NCI-H460 (cell line): ENCODE measurements around the gene AZGP1. TPM values are rescaled to one million over a fixed set of nuclear protein-coding genes. Genes with fewer than 3 reads are reported as not detected.
"Not testable (repeated sequence)": the region's sequence is repeated elsewhere in the genome, so short reads cannot be mapped to it uniquely, and the experiment has no call there.

ENCODE experiments used
- DNase-seq: peaks from one replicate; pipeline ENCODE4 v3.0.0-alpha.2; 2016; ENCODE audit warnings: low read depth; ENCODE audit errors: extremely low read depth
- polyA plus RNA-seq: library from polyadenylated mRNA; depleted of rRNA; stranded (reverse); fragments of >200 nt; gene quantifications from 2 replicates; pipeline ENCODE4 v1.2.3, GENCODE V29; 2014; cell fraction: nucleus; rRNA removed
- total RNA-seq: library from RNA; depleted of rRNA; stranded (reverse); fragments of >200 nt; shearing (Covaris generic); gene quantifications from 2 replicates; pipeline ENCODE4 v1.2.3, GENCODE V29; 2014; rRNA removed

Gene AZGP1
- not detected in 2 replicates for total RNA-seq
- polyA plus RNA-seq: not detected in 2 replicates

DNA sequence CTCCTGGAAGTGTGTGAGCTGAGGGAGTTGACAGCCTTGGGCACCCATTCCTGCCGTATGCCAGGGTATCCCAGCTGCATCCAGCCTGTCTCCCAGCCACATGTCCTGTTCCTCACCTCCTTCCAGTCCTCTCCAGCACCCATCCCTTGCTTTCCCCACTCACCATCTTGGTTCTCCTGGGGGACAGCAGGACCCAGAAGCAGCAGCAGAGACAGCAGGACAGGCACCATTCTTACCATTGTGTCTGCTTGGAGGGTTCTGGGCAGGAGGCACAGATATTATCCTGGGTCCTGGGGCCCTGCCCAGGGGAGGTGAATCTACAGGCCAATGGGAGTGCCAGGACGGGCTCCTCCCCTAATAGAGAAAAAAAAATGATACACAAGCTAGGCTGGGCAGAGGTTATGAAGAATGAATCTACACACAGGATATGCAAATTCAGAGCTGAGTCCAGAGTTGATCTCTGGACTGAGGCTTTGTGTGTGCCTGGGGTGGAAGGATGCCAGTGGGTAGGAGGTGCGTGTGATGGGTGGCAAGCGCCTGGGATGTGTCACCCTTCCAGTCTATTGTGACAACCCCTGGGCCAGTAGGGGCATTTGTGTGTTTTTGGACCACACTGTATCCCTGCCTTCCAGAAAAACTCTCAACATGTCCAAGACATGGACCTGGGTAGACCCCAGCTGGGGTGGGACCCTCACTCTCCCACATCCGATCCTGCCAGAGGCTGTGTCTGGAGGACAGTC, at the start of gene AZGP1:
TSS of gene AZGP1 (minus strand) at position 250 of the 740 bp plus-strand sequence. CDS start at position 239, 11 bp downstream.
- DNase-seq: no peak

DNA sequence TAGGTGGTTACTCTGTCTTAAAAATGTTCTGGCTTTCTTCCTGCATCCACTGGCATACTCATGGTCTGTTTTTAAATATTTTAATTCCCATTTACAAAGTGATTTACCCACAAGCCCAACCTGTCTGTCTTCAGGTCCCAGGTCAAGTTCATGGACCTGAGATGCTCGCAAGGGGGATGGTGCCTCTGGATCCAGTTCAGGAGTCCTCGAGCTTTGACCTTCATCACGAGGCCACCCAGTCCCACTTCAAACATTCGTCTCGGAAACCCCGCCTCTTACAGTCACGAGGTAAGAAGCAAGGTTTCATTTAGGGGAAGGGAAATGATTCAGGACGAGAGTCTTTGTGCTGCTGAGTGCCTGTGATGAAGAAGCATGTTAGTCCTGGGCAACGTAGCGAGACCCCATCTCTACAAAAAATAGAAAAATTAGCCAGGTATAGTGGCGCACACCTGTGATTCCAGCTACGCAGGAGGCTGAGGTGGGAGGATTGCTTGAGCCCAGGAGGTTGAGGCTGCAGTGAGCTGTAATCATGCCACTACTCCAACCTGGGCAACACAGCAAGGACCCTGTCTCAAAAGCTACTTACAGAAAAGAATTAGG, 48.3 kb upstream of the AZGP1 start:
- no peak for DNase-seq

- no peak for DNase-seq
Observed at GRCh38 chr7:100023526-100023925, 47.7 kb upstream of the AZGP1 start.

DNA sequence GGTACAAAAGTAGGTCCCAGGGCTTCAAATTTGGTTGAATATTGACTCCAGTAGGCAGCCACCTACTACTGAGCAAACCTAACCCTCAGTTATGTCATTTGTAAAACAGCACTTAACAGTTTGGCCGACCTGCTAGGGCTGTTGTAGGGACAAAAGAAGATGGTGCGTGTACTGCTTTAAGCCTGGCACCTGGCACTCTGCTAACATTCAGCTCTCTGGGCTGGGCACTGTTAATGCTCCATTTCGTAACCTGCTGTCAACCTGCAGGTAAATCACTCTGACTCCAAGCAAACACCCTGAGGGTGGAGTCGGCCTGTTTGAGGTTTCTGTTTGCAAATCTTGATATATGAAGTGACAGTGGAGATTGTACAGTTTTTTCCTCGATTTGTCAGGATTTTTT, 46.8 kb upstream of the AZGP1 start:
- no peak for DNase-seq

DNA sequence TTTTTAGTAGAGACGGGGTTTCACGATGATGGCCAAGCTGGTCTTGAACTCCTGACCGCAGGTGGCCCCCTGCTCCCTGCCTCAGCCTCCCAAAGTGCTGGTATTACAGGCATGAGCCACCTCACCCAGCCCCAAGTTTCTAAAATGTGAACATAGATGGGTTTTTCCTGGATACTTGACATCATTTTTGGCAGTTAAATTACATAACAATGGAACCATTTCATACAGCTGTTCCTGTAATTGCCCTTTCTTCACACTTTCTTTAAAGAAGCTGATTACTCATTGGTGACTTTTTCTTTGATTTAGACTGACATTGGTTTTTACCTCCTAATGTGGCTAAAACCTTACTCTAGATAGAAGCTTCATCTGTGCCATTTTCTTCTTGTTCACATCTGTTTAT, 45.5 kb upstream of the AZGP1 start:
- no peak for DNase-seq

GRCh38 chr7:100019908-100020307, 44.1 kb upstream of the AZGP1 start:
- no peak for DNase-seq

- DNase-seq: no peak
Observed at GRCh38 chr7:100017875-100018274, 42.0 kb upstream of the AZGP1 start.

DNA sequence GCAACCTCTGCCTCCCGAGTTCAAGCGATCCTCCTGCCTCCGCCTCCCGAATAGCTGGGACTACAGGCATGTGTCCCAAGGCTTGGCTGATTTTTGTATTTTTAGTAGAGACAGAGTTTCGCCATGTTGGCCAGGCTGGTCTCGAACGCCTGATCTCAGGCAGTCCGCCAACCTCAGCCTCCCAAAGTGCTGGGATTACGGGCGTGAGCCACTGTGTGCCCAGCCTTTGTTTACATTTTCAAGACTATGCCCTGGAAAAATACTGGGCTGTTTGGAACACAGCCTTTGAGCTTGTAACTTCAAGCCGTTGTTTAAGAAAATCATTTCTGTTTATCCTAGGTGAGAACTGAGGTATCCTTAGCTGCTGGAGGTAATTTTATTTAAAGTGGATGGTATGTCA, 41.5 kb upstream of the AZGP1 start:
- DNase-seq: no peak

DNA sequence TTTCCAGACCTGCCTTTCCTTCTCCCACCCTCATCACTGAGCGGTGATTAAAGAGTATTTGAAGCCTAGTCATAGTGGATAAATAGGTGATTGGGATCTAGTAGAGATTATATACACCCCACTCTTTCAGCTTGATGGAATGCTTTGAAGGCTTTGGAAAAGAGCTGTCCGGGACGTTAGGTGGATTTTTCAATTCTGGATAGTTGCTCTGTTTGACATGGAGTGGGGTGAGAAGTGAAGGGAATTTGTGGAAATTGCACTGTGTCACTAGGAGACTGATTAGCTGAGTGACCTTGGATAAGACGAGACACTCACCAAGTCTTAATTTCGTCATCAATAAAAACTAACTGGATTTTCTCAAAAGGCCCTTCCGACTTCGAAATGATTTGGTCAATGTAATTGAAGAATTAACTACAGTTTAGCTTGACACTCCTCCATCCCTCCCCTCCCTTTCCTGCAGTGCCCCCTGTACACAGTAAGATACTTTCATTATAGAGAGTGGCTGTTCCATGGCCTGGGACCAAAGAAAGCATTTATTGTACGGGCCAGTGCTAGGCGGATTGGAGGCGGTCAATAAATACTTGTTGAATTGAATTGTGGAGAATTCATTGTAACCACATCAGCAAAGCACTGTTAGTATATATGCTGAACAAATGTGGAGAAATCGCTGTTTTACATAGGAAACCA, 40.5 kb upstream of the AZGP1 start:
- no peak for DNase-seq

DNA sequence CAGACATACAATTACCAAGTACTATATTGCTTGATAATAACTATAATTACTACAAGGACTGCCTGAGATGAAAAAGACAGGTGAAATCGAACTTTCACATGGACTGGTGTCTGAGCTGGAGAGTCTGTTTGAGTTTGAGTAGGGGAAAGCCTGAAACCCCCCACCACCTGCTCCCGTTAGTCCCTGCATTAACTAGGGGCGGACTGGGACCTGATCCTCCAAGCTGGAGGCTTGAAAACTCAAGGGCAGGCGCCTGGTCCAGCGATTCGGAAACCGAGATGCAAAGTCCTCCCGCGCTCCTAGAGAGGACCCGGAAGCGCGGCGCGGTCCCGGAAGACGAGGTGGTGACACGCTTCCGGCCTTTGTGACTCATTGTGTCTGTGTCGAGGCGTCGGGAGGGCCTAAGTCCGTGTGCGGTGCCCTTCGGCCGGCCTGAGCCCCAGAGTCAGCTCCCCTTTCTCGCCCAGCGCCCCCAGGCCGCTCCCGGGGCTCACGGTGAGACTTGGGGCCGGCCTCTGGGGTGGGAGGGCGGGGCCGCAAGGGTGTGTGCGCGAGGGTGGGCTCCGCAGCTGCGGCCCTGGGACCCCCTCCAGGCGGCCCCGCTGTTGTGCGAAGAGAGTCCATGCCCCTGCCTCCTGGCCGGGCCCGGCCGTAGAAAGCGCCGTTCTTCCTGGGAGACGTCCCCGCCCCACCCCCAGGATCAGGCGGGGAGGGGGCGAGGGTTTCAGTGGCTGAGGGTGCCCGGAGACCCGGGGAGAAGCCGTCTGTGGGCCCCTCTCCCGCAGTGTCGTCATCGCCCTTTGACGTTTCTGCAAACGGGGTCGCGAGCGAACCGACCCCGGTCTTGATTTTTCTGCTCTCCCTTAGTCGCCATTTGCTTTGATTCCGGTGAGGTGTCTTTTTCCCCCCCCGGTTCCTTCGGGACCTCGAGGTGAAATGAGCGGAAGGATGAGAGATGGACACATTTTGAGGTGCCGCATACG, 39.7 kb upstream of the AZGP1 start, which contains the start of gene ZKSCAN1:
TSS of gene ZKSCAN1 (plus strand) at position 365 of the 983 bp plus-strand sequence. CDS start 7,911 bp downstream, outside the sequence.
- peak; percentile 93 for DNase-seq

DNA sequence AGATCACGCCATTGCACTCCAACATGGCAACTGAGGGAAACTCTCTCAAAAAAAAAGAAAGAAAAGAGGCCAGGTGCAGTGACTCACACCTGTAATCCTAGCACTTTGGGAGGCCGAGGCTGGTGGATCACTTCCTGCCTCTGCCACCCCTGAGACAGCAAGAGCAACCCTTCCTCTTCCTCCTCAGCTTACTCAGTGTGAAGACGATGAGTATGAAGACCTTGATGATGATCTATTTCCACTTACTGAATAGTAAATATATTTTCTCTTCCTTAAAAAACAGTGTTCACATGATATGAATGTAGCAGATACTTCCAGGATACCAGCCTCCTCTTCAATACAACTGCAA, 37.5 kb upstream of the AZGP1 start:
- DNase-seq: no peak

- DNase-seq: not testable (repeated sequence)
Observed at GRCh38 chr7:100012385-100013327, 36.8 kb upstream of the AZGP1 start.

- no peak for DNase-seq
Observed at GRCh38 chr7:100011516-100011915, 35.7 kb upstream of the AZGP1 start.

DNA sequence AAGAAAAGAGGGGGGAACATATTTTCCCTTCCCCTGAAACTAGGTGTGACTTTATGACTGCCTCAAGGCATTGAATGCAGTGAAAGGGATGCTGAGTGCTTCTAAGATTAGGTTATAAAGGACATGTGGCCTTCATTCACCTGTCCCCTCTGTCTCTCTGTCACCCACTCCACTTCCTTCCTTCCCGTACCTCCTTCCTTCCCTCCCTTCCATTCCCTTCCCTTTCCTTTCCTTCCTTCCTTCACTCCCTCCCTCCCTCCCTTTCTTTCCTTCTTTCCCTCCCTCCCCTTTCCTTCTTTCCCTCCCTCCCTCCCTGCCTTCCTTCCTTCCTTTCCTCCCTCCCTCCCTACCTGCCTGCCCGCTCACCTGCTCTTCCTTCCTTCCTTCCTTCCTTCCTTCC, 35.1 kb upstream of the AZGP1 start:
- DNase-seq: no peak

GRCh38 chr7:100009952-100010351, 34.1 kb upstream of the AZGP1 start:
- DNase-seq: not testable (repeated sequence)

DNA sequence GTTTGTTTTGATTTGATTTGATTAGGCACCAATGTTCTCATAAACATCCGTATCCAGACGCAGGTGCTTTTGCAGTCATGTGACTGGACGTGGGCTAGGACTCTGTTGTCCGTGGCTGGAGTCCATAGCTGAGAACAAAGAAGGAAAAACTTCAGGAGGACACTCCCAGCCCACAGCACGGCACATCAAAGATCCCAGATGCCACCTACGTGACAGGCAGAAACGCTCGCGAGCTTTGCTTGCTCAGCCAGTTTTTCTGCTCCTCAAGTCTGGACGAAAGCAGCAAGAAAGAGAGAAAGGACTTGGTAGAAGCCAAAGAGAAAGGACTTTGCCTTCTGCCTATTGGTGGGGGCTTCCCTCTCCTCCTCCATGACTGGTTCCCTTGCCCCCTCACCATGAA, 32.7 kb upstream of the AZGP1 start:
- DNase-seq: no peak

GRCh38 chr7:100007887-100008286, 32.1 kb upstream of the AZGP1 start:
- DNase-seq: no peak

DNA sequence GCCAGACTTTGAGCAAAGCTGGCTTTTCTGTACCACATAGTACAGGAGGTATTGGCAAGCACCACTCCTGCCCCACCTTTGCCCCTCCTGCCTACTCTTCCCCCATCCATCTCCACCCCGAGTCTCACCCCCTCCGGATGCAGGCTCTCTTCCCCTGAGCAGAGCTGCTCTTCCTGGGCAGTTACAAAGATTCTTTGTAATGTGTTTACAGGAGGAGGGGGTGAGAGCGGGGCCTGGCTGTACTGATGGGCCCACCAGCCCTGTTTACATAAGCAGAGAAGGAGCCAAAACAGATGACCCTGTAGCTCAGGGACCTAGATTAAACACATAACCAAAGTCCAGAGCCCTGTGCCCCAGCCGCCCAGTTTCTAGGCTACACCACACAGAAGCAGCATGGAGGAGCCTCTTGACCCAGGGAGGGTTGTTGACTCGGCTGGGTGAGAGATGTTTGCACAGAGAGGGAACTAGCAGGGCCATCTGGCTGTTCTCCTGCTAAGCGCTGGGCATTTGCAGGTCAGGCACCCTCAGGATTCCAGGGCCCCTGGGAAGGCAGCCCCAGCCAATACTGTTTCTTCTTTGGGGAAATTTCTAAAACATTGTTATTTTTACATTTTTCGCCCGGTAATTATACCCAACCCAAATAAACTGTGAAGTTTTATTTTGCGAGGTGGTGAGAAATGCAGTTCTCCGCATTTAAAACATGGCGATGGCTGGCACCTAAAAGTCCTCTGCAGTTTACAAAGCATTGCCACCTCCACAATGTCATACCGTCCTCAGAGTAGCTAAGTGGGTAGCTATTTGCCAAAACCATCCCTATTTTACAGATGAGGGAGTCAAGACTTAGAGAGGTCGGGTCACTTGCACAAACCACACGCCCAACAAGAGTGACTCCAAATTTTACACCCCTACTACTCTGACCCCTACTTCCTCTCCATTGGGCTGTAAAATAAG, 28.2 kb upstream of the AZGP1 start:
- DNase-seq: no peak
